Nephron (organoid): ENCODE data around the gene SCFD1.
A peak's percentile ranks its signal among the peaks of the same experiment; 100 is the strongest.
"Not testable (repeated sequence)": the region's sequence is repeated elsewhere in the genome, so short reads cannot be mapped to it uniquely, and the experiment has no call there.

Experiments used
- H3K27ac Mint-ChIP-seq, 3 experiments: 2 replicates each; pipeline ENCODE4 v1.8.0; 2020; ENCODE audit warnings: mixed read lengths in 3 of 3, mild to moderate bottlenecking in 2 of 3, moderate library complexity in 1 of 3
- H3K27me3 Mint-ChIP-seq: 2 replicates; pipeline ENCODE4 v1.8.0; 2021; ENCODE audit warnings: low read depth, mild to moderate bottlenecking, moderate library complexity, mixed read lengths
- H3K36me3 Mint-ChIP-seq: 2 replicates; pipeline ENCODE4 v1.8.0; 2020; ENCODE audit warnings: low read depth, mixed read lengths
- H3K4me1 Mint-ChIP-seq: 2 replicates; pipeline ENCODE4 v1.8.0; 2020; ENCODE audit warnings: mixed read lengths
- H3K4me3 Mint-ChIP-seq, 3 experiments: 2 replicates each; pipeline ENCODE4 v1.8.0; 2020; ENCODE audit warnings: mild to moderate bottlenecking in 3 of 3, mixed read lengths in 3 of 3, moderate library complexity in 2 of 3
- H3K9me3 Mint-ChIP-seq: 2 replicates; pipeline ENCODE4 v1.8.0; 2020; ENCODE audit warnings: mixed read lengths
- TF ChIP-seq, protein P1 (sequence below), 3 experiments: fragments of 200-600 bp; sonication (generic); IDR thresholded peaks; one replicate each; pipeline ENCODE4 v1.5.0; 2021; ENCODE audit warnings: antibody characterized with exemption in 3 of 3; ENCODE audit not compliant: unreplicated experiment in 3 of 3

The SCFD1 gene

DNA sequence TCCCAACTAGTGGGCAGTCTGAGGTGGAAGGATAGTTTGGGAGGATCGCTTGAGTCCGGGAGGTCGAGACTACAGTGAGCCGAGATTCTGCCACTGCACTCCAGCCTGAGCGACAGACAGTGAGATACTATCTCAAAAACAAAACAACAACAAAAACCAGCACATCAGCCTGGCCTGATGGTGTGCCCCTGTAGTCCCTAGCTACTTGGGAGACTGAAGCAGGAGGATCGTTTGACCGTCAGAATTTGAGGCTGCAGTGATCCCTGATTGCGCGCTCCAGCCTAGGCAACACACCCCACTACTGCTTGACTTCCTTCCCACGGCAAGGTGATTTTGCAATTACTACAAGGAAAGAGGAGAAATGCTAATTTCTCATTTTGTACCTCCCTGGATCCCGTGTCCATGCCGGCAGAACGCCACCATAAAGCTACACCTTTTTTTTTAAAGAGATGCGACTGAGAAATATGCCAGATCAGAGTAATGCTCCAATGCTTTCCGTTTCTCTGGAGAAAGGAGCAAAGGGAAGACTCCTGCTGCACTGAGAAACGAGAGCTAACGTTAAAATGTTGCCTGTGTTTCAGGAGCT is 672 bp upstream of the SCFD1 start:
- Mint-ChIP-seq H3K36me3 (peaks cover 13% of the 10 kb centered on the region), H3K4me1 (peaks cover 27% of the 10 kb centered on the region), H3K27ac (peak overlapping the region; percentile 96 to 99 (median 96)), H3K27me3 (no peaks in the 10 kb centered on the region), H3K4me3 (peak overlapping the region; percentile 94 to 98 (median 95)), H3K9me3 (no peaks in the 10 kb centered on the region)
- TF ChIP-seq, protein P1, sequence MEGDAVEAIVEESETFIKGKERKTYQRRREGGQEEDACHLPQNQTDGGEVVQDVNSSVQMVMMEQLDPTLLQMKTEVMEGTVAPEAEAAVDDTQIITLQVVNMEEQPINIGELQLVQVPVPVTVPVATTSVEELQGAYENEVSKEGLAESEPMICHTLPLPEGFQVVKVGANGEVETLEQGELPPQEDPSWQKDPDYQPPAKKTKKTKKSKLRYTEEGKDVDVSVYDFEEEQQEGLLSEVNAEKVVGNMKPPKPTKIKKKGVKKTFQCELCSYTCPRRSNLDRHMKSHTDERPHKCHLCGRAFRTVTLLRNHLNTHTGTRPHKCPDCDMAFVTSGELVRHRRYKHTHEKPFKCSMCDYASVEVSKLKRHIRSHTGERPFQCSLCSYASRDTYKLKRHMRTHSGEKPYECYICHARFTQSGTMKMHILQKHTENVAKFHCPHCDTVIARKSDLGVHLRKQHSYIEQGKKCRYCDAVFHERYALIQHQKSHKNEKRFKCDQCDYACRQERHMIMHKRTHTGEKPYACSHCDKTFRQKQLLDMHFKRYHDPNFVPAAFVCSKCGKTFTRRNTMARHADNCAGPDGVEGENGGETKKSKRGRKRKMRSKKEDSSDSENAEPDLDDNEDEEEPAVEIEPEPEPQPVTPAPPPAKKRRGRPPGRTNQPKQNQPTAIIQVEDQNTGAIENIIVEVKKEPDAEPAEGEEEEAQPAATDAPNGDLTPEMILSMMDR (IDR thresholded peaks at IDR 0.05; ENCODE audit: unreplicated experiment in 3 of 3), result no peak

DNA sequence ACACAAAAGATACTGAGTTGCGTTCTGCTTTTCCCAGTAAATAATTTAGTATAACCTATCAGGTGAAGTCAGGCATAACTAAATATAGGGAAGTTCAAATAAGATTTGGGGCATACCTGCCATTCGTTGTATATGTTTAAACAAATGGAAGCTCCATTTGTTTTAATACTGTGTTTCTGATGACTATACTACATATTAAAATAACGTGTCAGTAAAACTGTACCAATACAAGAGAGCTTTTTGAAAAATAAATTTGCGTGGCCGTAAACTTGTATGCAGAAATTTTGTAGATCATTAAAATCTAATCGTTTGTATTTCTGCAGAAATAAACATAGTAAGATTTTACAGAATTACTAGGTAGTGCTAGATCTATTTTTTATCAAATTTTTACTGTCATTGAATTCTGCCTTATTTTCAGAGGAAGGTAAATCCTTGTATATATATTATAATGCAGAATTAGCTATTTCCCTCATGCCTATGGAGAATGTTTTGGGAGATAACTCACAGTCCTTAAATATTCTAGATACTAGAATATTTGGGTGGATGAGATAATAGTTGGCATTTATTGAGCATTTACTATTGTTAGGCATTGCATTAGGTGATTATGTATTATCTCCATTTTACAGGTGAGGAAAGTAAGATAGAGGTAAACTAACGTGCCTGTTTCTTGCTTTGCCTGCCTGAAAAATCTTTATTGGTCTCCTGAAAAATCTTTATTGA is 1.5 kb downstream of the SCFD1 start:
- TF ChIP-seq, protein P1 (IDR thresholded peaks at IDR 0.05; ENCODE audit: unreplicated experiment in 3 of 3), result no peak
- H3K27me3 Mint-ChIP-seq, result no peaks in the 10 kb centered on the region
- peaks cover 14% of the 10 kb centered on the region for H3K36me3 Mint-ChIP-seq
- no peaks in the 10 kb centered on the region for H3K9me3 Mint-ChIP-seq
- peak overlapping the region; percentile 34 to 96 (median 75) for H3K27ac Mint-ChIP-seq
- H3K4me3 Mint-ChIP-seq, result peak overlapping the region; percentile 94 to 98 (median 95)
- peaks cover 36% of the 10 kb centered on the region for H3K4me1 Mint-ChIP-seq

DNA sequence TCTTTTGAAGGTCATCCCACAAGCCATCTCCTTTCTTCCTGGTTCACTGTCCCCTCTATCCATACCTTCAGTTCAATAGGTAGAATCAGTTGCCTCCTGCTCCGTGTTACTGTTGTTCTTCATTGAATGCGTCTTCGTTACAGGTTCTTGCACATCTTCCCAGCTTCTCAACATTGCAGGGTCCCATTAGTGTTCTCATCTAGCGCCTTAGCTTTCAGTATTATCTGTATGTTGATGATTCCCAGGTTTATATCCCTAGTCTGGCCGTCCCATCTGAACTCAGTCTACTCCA is 2.0 kb downstream of the SCFD1 start:
- peaks cover 14% of the 10 kb centered on the region for H3K36me3 Mint-ChIP-seq
- no peaks in the 10 kb centered on the region for H3K27me3 Mint-ChIP-seq
- no peaks in the 10 kb centered on the region for H3K9me3 Mint-ChIP-seq
- peak overlapping the region; percentile 70 to 85 (median 85) for H3K4me3 Mint-ChIP-seq
- peak overlapping the region; percentile 8 to 75 (median 34) for H3K27ac Mint-ChIP-seq
- TF ChIP-seq, protein P1 (IDR thresholded peaks at IDR 0.05; ENCODE audit: unreplicated experiment in 3 of 3), result no peak
- peaks cover 36% of the 10 kb centered on the region for H3K4me1 Mint-ChIP-seq

DNA sequence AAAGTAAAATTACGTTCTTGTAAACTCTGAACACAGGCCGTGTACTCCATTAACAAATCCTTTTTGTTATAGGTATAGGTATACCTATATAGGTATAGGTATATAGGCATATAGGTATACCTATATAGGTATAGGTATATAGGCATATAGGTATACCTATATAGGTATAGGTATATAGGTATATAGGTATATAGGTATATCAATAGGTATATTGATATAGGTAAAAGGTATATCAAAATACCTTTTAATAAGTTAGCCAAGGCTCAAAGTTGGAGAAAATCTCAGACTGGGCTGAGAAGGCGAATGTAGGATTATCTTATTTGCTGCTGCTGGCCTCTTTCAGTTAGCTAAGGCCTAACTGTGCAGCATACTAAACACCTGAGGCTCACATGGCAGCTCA is 3.4 kb downstream of the SCFD1 start:
- peaks cover 17% of the 10 kb centered on the region for H3K36me3 Mint-ChIP-seq
- TF ChIP-seq, protein P1 (IDR thresholded peaks at IDR 0.05; ENCODE audit: unreplicated experiment in 3 of 3), result no peak
- no peak overlapping the region for H3K27ac Mint-ChIP-seq
- no peaks in the 10 kb centered on the region for H3K9me3 Mint-ChIP-seq
- no peaks in the 10 kb centered on the region for H3K27me3 Mint-ChIP-seq
- H3K4me3 Mint-ChIP-seq, result no peak overlapping the region
- H3K4me1 Mint-ChIP-seq, result peaks cover 36% of the 10 kb centered on the region

DNA sequence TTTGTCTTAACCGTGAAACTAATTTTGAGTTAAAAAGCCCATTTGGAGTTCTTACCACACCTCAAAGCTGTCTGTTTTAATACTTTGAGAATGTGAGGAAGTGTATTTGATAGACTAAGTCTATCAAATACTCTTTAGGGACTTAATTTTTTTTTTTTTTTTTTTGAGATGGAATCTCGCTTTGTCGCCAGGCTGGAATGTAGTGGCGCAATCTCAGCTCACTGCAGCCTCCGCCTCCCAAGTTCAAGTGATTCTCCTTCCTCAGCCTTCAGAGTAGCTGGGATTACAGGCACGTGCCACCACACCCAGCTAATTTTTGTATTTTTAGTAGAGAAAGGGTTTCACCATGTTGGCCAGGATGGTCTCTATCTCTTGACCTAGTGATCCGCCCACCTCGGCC is 7.3 kb downstream of the SCFD1 start:
- H3K4me3 Mint-ChIP-seq, H3K27me3 Mint-ChIP-seq, H3K27ac Mint-ChIP-seq, H3K9me3 Mint-ChIP-seq: not testable (repeated sequence)
- H3K36me3 Mint-ChIP-seq, result peaks cover 29% of the 10 kb centered on the region
- H3K4me1 Mint-ChIP-seq, result peaks cover 20% of the 10 kb centered on the region

DNA sequence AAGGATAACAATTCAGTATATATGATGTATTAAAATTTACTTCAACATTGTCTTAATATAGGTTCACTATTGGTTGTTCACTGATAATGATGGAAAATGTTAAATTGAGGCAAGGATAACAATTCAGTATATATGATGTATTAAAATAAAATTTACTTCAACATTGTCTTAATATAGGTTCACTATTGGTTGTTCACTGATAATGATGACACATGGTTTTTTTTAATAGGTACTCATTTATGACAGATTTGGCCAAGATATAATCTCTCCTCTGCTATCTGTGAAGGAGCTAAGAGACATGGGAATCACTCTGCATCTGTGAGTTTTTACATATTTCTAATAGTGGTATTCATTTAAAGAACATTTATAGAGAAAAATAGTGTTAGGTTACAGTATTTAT is 8.1 kb downstream of the SCFD1 start:
- Mint-ChIP-seq H3K27ac (no peak overlapping the region), H3K27me3 (no peaks in the 10 kb centered on the region), H3K36me3 (peaks cover 29% of the 10 kb centered on the region), H3K4me3 (no peak overlapping the region), H3K4me1 (peaks cover 13% of the 10 kb centered on the region), H3K9me3 (no peaks in the 10 kb centered on the region)
- TF ChIP-seq, protein P1 (IDR thresholded peaks at IDR 0.05; ENCODE audit: unreplicated experiment in 3 of 3), result no peak
